ENCODE results near the gene PTGER3. TPM values are rescaled to one million over a fixed set of nuclear protein-coding genes. Genes with fewer than 3 reads are reported as not detected.
"Not testable (repeated sequence)": the region's sequence is repeated elsewhere in the genome, so short reads cannot be mapped to it uniquely, and the experiment has no call there.

Gene PTGER3
- total RNA-seq, 1 donor from 2014 or later = 4.9 TPM

- intact Hi-C loops (cut with DNase I) = no loop called here
- ATAC-seq (no peak), DNase-seq (ENCODE audit: missing footprints) (no peak)
Observed at GRCh38 chr1:70978623-70979022, 69.0 kb downstream of the PTGER3 start.

- DNase-seq (ENCODE audit: missing footprints) = no peak
- no peak for ATAC-seq
- intact Hi-C loops (cut with DNase I) = no loop called here
Observed at GRCh38 chr1:70977575-70977974, 70.0 kb downstream of the PTGER3 start.

GRCh38 chr1:70977041-70977440 lies 70.6 kb downstream of the PTGER3 start:
- ATAC-seq = no peak

GRCh38 chr1:70973754-70974153 lies 73.9 kb downstream of the PTGER3 start:
- intact Hi-C loops (cut with DNase I) = no loop called here
- DNase-seq (ENCODE audit: missing footprints) = no peak
- ATAC-seq = no peak

More at GRCh38 chr1:70977041-70977440, 70.6 kb downstream of the PTGER3 start:
- DNase-seq (ENCODE audit: missing footprints) = no peak
- intact Hi-C loops (cut with DNase I) = no loop called here

GRCh38 chr1:70970407-70970806 lies 77.2 kb downstream of the PTGER3 start:
- DNase-seq (ENCODE audit: missing footprints) = no peak
- intact Hi-C loops (cut with DNase I) = no loop called here
- no peak for ATAC-seq

GRCh38 chr1:70966018-70966638 lies 81.5 kb downstream of the PTGER3 start:
- intact Hi-C loops (cut with DNase I) = no loop called here
- no peak for DNase-seq (ENCODE audit: missing footprints)
- no peak for ATAC-seq

- intact Hi-C loops (cut with DNase I) = no loop called here
- no peak for ATAC-seq
- no peak for DNase-seq (ENCODE audit: missing footprints)
Observed at GRCh38 chr1:70963374-70963773, 84.2 kb downstream of the PTGER3 start.

GRCh38 chr1:70961374-70961975 lies 86.1 kb downstream of the PTGER3 start:
- ATAC-seq (no peak), DNase-seq (ENCODE audit: missing footprints) (no peak)
- intact Hi-C loops (cut with DNase I) = no loop called here

GRCh38 chr1:70948396-70949017 lies 99.1 kb downstream of the PTGER3 start:
- DNase-seq (ENCODE audit: missing footprints) (no peak), ATAC-seq (no peak)
- intact Hi-C loops (cut with DNase I) = no loop called here

- no peak for ATAC-seq
- DNase-seq (ENCODE audit: missing footprints) = no peak
- intact Hi-C loops (cut with DNase I) = no loop called here
Observed at GRCh38 chr1:70947835-70948234, 99.8 kb downstream of the PTGER3 start.

GRCh38 chr1:70945676-70946075 lies 101.9 kb downstream of the PTGER3 start:
- no peak for DNase-seq (ENCODE audit: missing footprints)
- no peak for ATAC-seq
- intact Hi-C loops (cut with DNase I) = no loop called here

GRCh38 chr1:70945251-70945650 lies 102.4 kb downstream of the PTGER3 start:
- DNase-seq (ENCODE audit: missing footprints) (no peak), ATAC-seq (no peak)
- intact Hi-C loops (cut with DNase I) = no loop called here

- intact Hi-C loops (cut with DNase I) = no loop called here
- no peak for ATAC-seq
Observed at GRCh38 chr1:70941563-70941962, 106.1 kb downstream of the PTGER3 start.

GRCh38 chr1:70940398-70940797 lies 107.2 kb downstream of the PTGER3 start:
- ATAC-seq; intact Hi-C loops (cut with DNase I); DNase-seq (ENCODE audit: missing footprints): not testable (repeated sequence)

More at GRCh38 chr1:70941563-70941962, 106.1 kb downstream of the PTGER3 start:
- no peak for DNase-seq (ENCODE audit: missing footprints)

- DNase-seq (ENCODE audit: missing footprints) (no peak), ATAC-seq (no peak)
- intact Hi-C loops (cut with DNase I) = no loop called here
Observed at GRCh38 chr1:70934194-70934961, 113.2 kb downstream of the PTGER3 start.

- DNase-seq (ENCODE audit: missing footprints) (no peak), ATAC-seq (no peak)
- intact Hi-C loops (cut with DNase I) = no loop called here
Observed at GRCh38 chr1:70930062-70930461, 117.6 kb downstream of the PTGER3 start.

- ATAC-seq = no peak
- intact Hi-C loops (cut with DNase I) = no loop called here
- no peak for DNase-seq (ENCODE audit: missing footprints)
Observed at GRCh38 chr1:70922196-70922595, 125.4 kb downstream of the PTGER3 start.
